Caco-2 (cell line): Measurements from ENCODE around the gene MEST. TPM values are rescaled to one million over a fixed set of nuclear protein-coding genes. Genes with fewer than 3 reads are reported as not detected.
A peak's percentile ranks its signal among the peaks of the same experiment; 100 is the strongest.

ENCODE experiments used
- Bru-seq: library from RNA; stranded (reverse); fragments of 400-500 nt; gene quantifications from one replicate; lab custom pipeline; 2021; lab: Mats Ljungman, UMichigan
- BruChase-seq, 2 experiments: library from RNA; stranded (reverse); fragments of 400-500 nt; gene quantifications; one replicate each; lab custom pipeline; 2021; lab: Mats Ljungman, UMichigan
- BruUV-seq: library from RNA; stranded (reverse); fragments of 400-500 nt; replicated peaks from 2 replicates; lab custom pipeline; 2021; lab: Mats Ljungman, UMichigan
- CTCF ChIA-PET: fragments of 300-600 bp; sonication (Branson Sonifier 250); formaldehyde crosslinking; loops from one replicate; lab custom pipeline; 2022; ENCODE audit warnings: antibody characterized with exemption; lab: Charles Lee
- POLR2A ChIA-PET: fragments of 300-600 bp; sonication (Branson Sonifier 250); formaldehyde crosslinking; loops from one replicate; lab custom pipeline; 2022; ENCODE audit warnings: antibody characterized with exemption; lab: Charles Lee
- DNase-seq, 2 experiments: peaks; one replicate each; pipeline versions ENCODE4 v3.0.0 to v3.0.0-alpha.2; 2020 to 2022
- H3K27me3 ChIP-seq: replicated peaks from 2 replicates; pipeline ENCODE4 v1.6.0; 2011; ENCODE audit warnings: low read length; ENCODE audit not compliant: control insufficient read depth, insufficient read depth
- H3K36me3 ChIP-seq: 2 replicates; pipeline ENCODE4 v1.5.1; 2011; ENCODE audit warnings: low read length; ENCODE audit not compliant: control insufficient read depth, insufficient read depth
- H3K4me1 ChIP-seq: fragments of 250-450 bp; sonication (Bioruptor Pico); 2 replicates; pipeline ENCODE4 v1.5.1; 2020; ENCODE audit warnings: mild to moderate bottlenecking
- H3K4me3 ChIP-seq: 2 replicates; pipeline ENCODE4 v1.5.1; 2011; ENCODE audit warnings: low read depth, mild to moderate bottlenecking, control low read depth, low read length
- H3K9me3 ChIP-seq: fragments of 250-450 bp; sonication (Bioruptor Pico); 2 replicates; pipeline ENCODE4 v1.5.1; 2020; ENCODE audit warnings: mild to moderate bottlenecking, moderate library complexity
- H3K27ac Mint-ChIP-seq: one replicate; pipeline ENCODE4 v1.8.0; 2022; ENCODE audit warnings: mixed read lengths; ENCODE audit not compliant: unreplicated experiment
- H3K27me3 Mint-ChIP-seq: one replicate; pipeline ENCODE4 v1.8.0; 2022; ENCODE audit warnings: mixed read lengths; ENCODE audit not compliant: insufficient read depth, unreplicated experiment
- H3K36me3 Mint-ChIP-seq: one replicate; pipeline ENCODE4 v1.8.0; 2022; ENCODE audit warnings: mild to moderate bottlenecking, mixed read lengths; ENCODE audit not compliant: insufficient read depth, unreplicated experiment
- H3K4me1 Mint-ChIP-seq: one replicate; pipeline ENCODE4 v1.8.0; 2022; ENCODE audit warnings: low read depth, mixed read lengths; ENCODE audit not compliant: unreplicated experiment
- H3K4me3 Mint-ChIP-seq: one replicate; pipeline ENCODE4 v1.8.0; 2022; ENCODE audit warnings: mild to moderate bottlenecking, moderate library complexity, mixed read lengths; ENCODE audit not compliant: unreplicated experiment
- H3K9me3 Mint-ChIP-seq: one replicate; pipeline ENCODE4 v1.8.0; 2022; ENCODE audit warnings: mixed read lengths; ENCODE audit not compliant: unreplicated experiment
- CTCF ChIP-seq, 2 experiments: fragments of 200-600 bp in 1 of 2; IDR thresholded peaks; 1 replicate in 1 of 2; 2 replicates in 1 of 2; pipeline versions ENCODE4 v1.5.1 to v1.8.0; 2011 to 2022; ENCODE audit warnings: antibody characterized with exemption in 1 of 2, control low read depth in 1 of 2, inconsistent platforms in 1 of 2, low read depth in 1 of 2, low read length in 1 of 2, mild to moderate bottlenecking in 1 of 2, moderate library complexity in 1 of 2; ENCODE audit not compliant: insufficient read depth in 1 of 2, severe bottlenecking in 1 of 2, unreplicated experiment in 1 of 2
- intact Hi-C: fragments of 100-400 bp; cut with micrococcal nuclease; formaldehyde crosslinking; loops from one replicate; pipeline ENCODE4 v1.10.0; 2022; ENCODE audit not compliant: unreplicated experiment
- long read RNA-seq: library from polyadenylated mRNA; stranded (forward); transcript quantifications from one replicate; pipeline ENCODE4 v2.0.0, GENCODE V29; 2022
- total RNA-seq: library from RNA; stranded (reverse); gene quantifications from 2 replicates; pipeline ENCODE4 v1.2.3, GENCODE V29; 2022

The MEST gene
- 270 and 295 TPM in 2 replicates for total RNA-seq
- percentile 94 among the genes with signal in this experiment for Bru-seq, nascent RNA
- percentile 95 among the genes with signal in this experiment for BruChase-seq, experiment 1, labeled RNA remaining after a 2-hour chase
- percentile 97 among the genes with signal in this experiment for BruChase-seq, experiment 2, labeled RNA remaining after a 6-hour chase
- long read RNA-seq, transcript MEST-202 (12 exons, 2,443 nt), result major isoform, 612 of 752 reads
- long read RNA-seq, transcript MEST-206 (11 exons, 2,337 nt), result minor isoform, 18 of 752 reads
- long read RNA-seq, partial matches to known transcripts, result 41 of 752 reads
- long read RNA-seq, other reads (novel, unspliced or antisense), result 77 of 752 reads

GRCh38 chr7:130491841-130492522 lies at the start of gene MEST:
Gene MEST (plus strand): TSS chr7:130492085. CDS start chr7:130492314, 229 bp downstream.
- H3K4me3 Mint-ChIP-seq, result no peak within 1 kb of the TSS
- H3K4me3 ChIP-seq, result no peak within 1 kb of the TSS

GRCh38 chr7:130442601-130443000 lies 49.3 kb upstream of the MEST start:
- Histone ChIP-seq H3K36me3 (no peaks in the 10 kb centered on the region), H3K4me3 (no peak overlapping the region), H3K27me3 (no peaks in the 10 kb centered on the region), H3K9me3 (no peaks in the 10 kb centered on the region), H3K4me1 (peaks cover 10% of the 10 kb centered on the region)
- POLR2A ChIA-PET, result no interaction called here
- H3K4me1 Mint-ChIP-seq, result no peaks in the 10 kb centered on the region
- peaks cover 11% of the 10 kb centered on the region for H3K36me3 Mint-ChIP-seq
- CTCF ChIA-PET, result no interaction called here
- H3K9me3 Mint-ChIP-seq, result peaks cover 3% of the 10 kb centered on the region
- DNase-seq, result no peak
- H3K4me3 Mint-ChIP-seq, result no peak overlapping the region
- no peak for TF ChIP-seq CTCF (IDR thresholded peaks at IDR 0.05; ENCODE audit: insufficient read depth in 1 of 2, low read depth in 1 of 2, low read length in 1 of 2, severe bottlenecking in 1 of 2, unreplicated experiment in 1 of 2)
- BruUV-seq, result no TSS peak
- intact Hi-C loops, result loop anchor here (5.0 kb wide), 1 partner anchor 825 kb away; no protein-coding TSS in a partner anchor
- no peaks in the 10 kb centered on the region for H3K27me3 Mint-ChIP-seq
- no peak overlapping the region for H3K27ac Mint-ChIP-seq

More at GRCh38 chr7:130491841-130492522, at the start of gene MEST:
- no peak for TF ChIP-seq CTCF (IDR thresholded peaks at IDR 0.05; ENCODE audit: insufficient read depth in 1 of 2, low read depth in 1 of 2, low read length in 1 of 2, severe bottlenecking in 1 of 2, unreplicated experiment in 1 of 2)
- BruUV-seq, result no TSS peak
- intact Hi-C loops, result no loop called here
- Histone ChIP-seq H3K4me1 (peaks cover 47% of the 10 kb centered on the region), H3K27me3 (no peaks in the 10 kb centered on the region), H3K36me3 (peaks cover 2% of the 10 kb centered on the region), H3K9me3 (0 out of 2 replicates have a peak, but pooled peaks cover 3% of the 10 kb centered on the region)
- no peak for DNase-seq
- Mint-ChIP-seq H3K9me3 (no peaks in the 10 kb centered on the region), H3K4me1 (peaks cover 30% of the 10 kb centered on the region), H3K27ac (peak within 1 kb of the TSS; percentile 70), H3K36me3 (peaks cover 44% of the 10 kb centered on the region), H3K27me3 (no peaks in the 10 kb centered on the region)
- CTCF ChIA-PET, result no interaction called here
- POLR2A ChIA-PET, result no interaction called here

GRCh38 chr7:130444234-130444633 lies 47.7 kb upstream of the MEST start:
- Mint-ChIP-seq H3K4me3 (no peak overlapping the region), H3K4me1 (no peaks in the 10 kb centered on the region), H3K27ac (no peak overlapping the region), H3K27me3 (no peaks in the 10 kb centered on the region), H3K36me3 (peaks cover 11% of the 10 kb centered on the region), H3K9me3 (peaks cover 15% of the 10 kb centered on the region)
- H3K36me3 ChIP-seq, result no peaks in the 10 kb centered on the region
- peaks cover 10% of the 10 kb centered on the region for H3K4me1 ChIP-seq
- intact Hi-C loops, result loop anchor here (5.0 kb wide), 1 partner anchor 823 kb away; no protein-coding TSS in a partner anchor
- TF ChIP-seq CTCF (IDR thresholded peaks at IDR 0.05; ENCODE audit: insufficient read depth in 1 of 2, low read depth in 1 of 2, low read length in 1 of 2, severe bottlenecking in 1 of 2, unreplicated experiment in 1 of 2), result no peak
- no peak for DNase-seq
- no peaks in the 10 kb centered on the region for H3K27me3 ChIP-seq
- CTCF ChIA-PET, result no interaction called here
- POLR2A ChIA-PET, result no interaction called here
- H3K4me3 ChIP-seq, result no peak overlapping the region
- H3K9me3 ChIP-seq, result peaks cover 10% of the 10 kb centered on the region
- BruUV-seq, result no TSS peak
